ENCODE data around the gene SIGLEC1. TPM values are rescaled to one million over a fixed set of nuclear protein-coding genes. Genes with fewer than 3 reads are reported as not detected.

The SIGLEC1 gene
- total RNA-seq, 1 experiment from 2014 or later, result 0.17 TPM

- intact Hi-C loops (cut with micrococcal nuclease), result no loop called here
- RAD21 ChIA-PET (ENCODE audit: low non-redundant PET in 1 of 2, low total read pairs in 2 of 2, uncharacterized antibody in 2 of 2, unreplicated experiment in 2 of 2), result no interaction called here
- Histone ChIP-seq H3K27ac (ENCODE audit: low read depth, low read length) (no peak overlapping the region), H4K20me1 (ENCODE audit: insufficient read depth) (no peaks in the 10 kb centered on the region), H3K9me2 (ENCODE audit: insufficient read depth) (no peaks in the 10 kb centered on the region), H3K9me3 (ENCODE audit: control insufficient read depth in 1 of 2, insufficient read depth in 1 of 2, low read depth in 1 of 2, low read length in 2 of 2) (no peaks in the 10 kb centered on the region), H3K4me3 (replicated peaks in 1 of 2; ENCODE audit: low read depth in 1 of 2, low read length in 2 of 2) (no peak overlapping the region), H3K36me3 (ENCODE audit: control insufficient read depth in 1 of 2, insufficient read depth in 2 of 2, low read length in 2 of 2) (no peaks in the 10 kb centered on the region), H3K79me2 (ENCODE audit: insufficient read depth, low read length) (no peaks in the 10 kb centered on the region), H2AFZ (ENCODE audit: low read depth, low read length, poor library complexity, severe bottlenecking) (no peak overlapping the region), H3K4me2 (ENCODE audit: low read length) (no peak overlapping the region), H3K4me1 (ENCODE audit: control insufficient read depth in 1 of 2, insufficient read depth in 2 of 2, low read length in 2 of 2) (0 out of 4 replicates have a peak, but pooled peaks cover 0 to 4% of the 10 kb centered on the region in 2 experiments), H3K9ac (ENCODE audit: low read length) (no peak overlapping the region), H3K27me3 (ENCODE audit: insufficient read depth, low read length) (peaks cover 7% of the 10 kb centered on the region)
- CTCF ChIA-PET, result interaction anchor here (2.1 to 2.5 kb wide), 2 partner anchors 9 to 12 kb away, joined by 7 to 8 read pairs; no protein-coding TSS in a partner anchor
- POLR2A ChIA-PET, result no interaction called here
- ATAC-seq (no peak), DNase-seq (ENCODE audit: low read depth, low spot score) (no peak)
- no TSS peak for BruUV-seq (replicated peaks)
- TF ChIP-seq EZH2phosphoT487 (IDR thresholded peaks at IDR 0.05; ENCODE audit: borderline replicate concordance), result no peak
- TF ChIP-seq SRF (IDR thresholded peaks at IDR 0.05; ENCODE audit: low read depth), result no peak
- TF ChIP-seq TCF7L2 (IDR thresholded peaks at IDR 0.05; ENCODE audit: borderline replicate concordance, extremely low read depth, insufficient read depth, insufficient read length), result no peak
- no peak for TF ChIP-seq POLR2A (IDR thresholded peaks at IDR 0.05; ENCODE audit: borderline replicate concordance, extremely low read depth, insufficient read depth, insufficient read length)
- TF ChIP-seq FOSL1 (IDR thresholded peaks at IDR 0.05; ENCODE audit: low read depth), result no peak
- TF ChIP-seq ZFX (IDR thresholded peaks at IDR 0.05), result no peak
- TF ChIP-seq CBX3 (IDR thresholded peaks at IDR 0.05; ENCODE audit: low read depth), result no peak
- no peak for TF ChIP-seq MAX (IDR thresholded peaks at IDR 0.05)
- no peak for TF ChIP-seq SIN3A (IDR thresholded peaks at IDR 0.05; ENCODE audit: low read depth)
- no peak for TF ChIP-seq ATF3 (IDR thresholded peaks at IDR 0.05)
- TF ChIP-seq JUND (IDR thresholded peaks at IDR 0.05), result no peak
- TF ChIP-seq POLR2AphosphoS5 (IDR thresholded peaks at IDR 0.05; ENCODE audit: low read depth, low read length), result no peak
- no peak for TF ChIP-seq CEBPB (IDR thresholded peaks at IDR 0.05; ENCODE audit: low read depth)
Measured at GRCh38 chr20:3720068-3720467, 7.7 kb upstream of the SIGLEC1 start.

GRCh38 chr20:3719046-3719445, 6.6 kb upstream of the SIGLEC1 start:
- H3K9me2 ChIP-seq (ENCODE audit: insufficient read depth), result no peaks in the 10 kb centered on the region
- H3K4me2 ChIP-seq (ENCODE audit: low read length), result no peak overlapping the region
- H3K9me3 ChIP-seq (ENCODE audit: control insufficient read depth in 1 of 2, insufficient read depth in 1 of 2, low read depth in 1 of 2, low read length in 2 of 2), result no peaks in the 10 kb centered on the region
- DNase-seq (ENCODE audit: low read depth, low spot score) (no peak), ATAC-seq (no peak)
- H3K4me1 ChIP-seq (ENCODE audit: control insufficient read depth in 1 of 2, insufficient read depth in 2 of 2, low read length in 2 of 2), result 0 out of 4 replicates have a peak, but pooled peaks cover 0 to 4% of the 10 kb centered on the region in 2 experiments
- POLR2A ChIA-PET, result no interaction called here
- H3K36me3 ChIP-seq (ENCODE audit: control insufficient read depth in 1 of 2, insufficient read depth in 2 of 2, low read length in 2 of 2), result no peaks in the 10 kb centered on the region
- no peak overlapping the region for H2AFZ ChIP-seq (ENCODE audit: low read depth, low read length, poor library complexity, severe bottlenecking)
- RAD21 ChIA-PET (ENCODE audit: low non-redundant PET in 1 of 2, low total read pairs in 2 of 2, uncharacterized antibody in 2 of 2, unreplicated experiment in 2 of 2), result no interaction called here
- no peaks in the 10 kb centered on the region for H3K79me2 ChIP-seq (ENCODE audit: insufficient read depth, low read length)
- no peak overlapping the region for H3K4me3 ChIP-seq (replicated peaks in 1 of 2; ENCODE audit: low read depth in 1 of 2, low read length in 2 of 2)
- no peaks in the 10 kb centered on the region for H4K20me1 ChIP-seq (ENCODE audit: insufficient read depth)
- H3K9ac ChIP-seq (ENCODE audit: low read length), result no peak overlapping the region
- no peak overlapping the region for H3K27ac ChIP-seq (ENCODE audit: low read depth, low read length)
- intact Hi-C loops (cut with micrococcal nuclease), result loop anchor here (5.0 kb wide), 1 partner anchor 373 kb away; no protein-coding TSS in a partner anchor
- no TSS peak for BruUV-seq (replicated peaks)
- CTCF ChIA-PET, result interaction anchor here (2.1 to 2.5 kb wide), 2 partner anchors 8 to 11 kb away, joined by 7 to 8 read pairs; no protein-coding TSS in a partner anchor
- peaks cover 7% of the 10 kb centered on the region for H3K27me3 ChIP-seq (ENCODE audit: insufficient read depth, low read length)
- no peak for TF ChIP-seq POLR2AphosphoS5 (IDR thresholded peaks at IDR 0.05; ENCODE audit: low read depth, low read length)
- TF ChIP-seq ZBTB33 (IDR thresholded peaks at IDR 0.05; ENCODE audit: extremely low read depth, insufficient replicate concordance, low read length), result no peak
- no peak for TF ChIP-seq EGR1 (IDR thresholded peaks at IDR 0.05; ENCODE audit: low read depth)
- no peak for TF ChIP-seq REST (IDR thresholded peaks at IDR 0.05; ENCODE audit: low read depth)
- TF ChIP-seq TCF7L2 (IDR thresholded peaks at IDR 0.05; ENCODE audit: borderline replicate concordance, extremely low read depth, insufficient read depth, insufficient read length), result no peak
- TF ChIP-seq ELF1 (IDR thresholded peaks at IDR 0.05; ENCODE audit: borderline replicate concordance, low read depth), result no peak
- TF ChIP-seq SRF (IDR thresholded peaks at IDR 0.05; ENCODE audit: low read depth), result no peak
